Activated CD8-positive, alpha-beta memory T cell treated with anti-CD3 and anti-CD28 coated beads for 36 hours (primary cell): ENCODE data around the gene FAM228B. TPM values are rescaled to one million over a fixed set of nuclear protein-coding genes. Genes with fewer than 3 reads are reported as not detected.
"Not testable (repeated sequence)": the region's sequence is repeated elsewhere in the genome, so short reads cannot be mapped to it uniquely, and the experiment has no call there.

Experiments used
- CTCF ChIA-PET: fragments of 350-600 bp; sonication (Branson Sonifier 250); formaldehyde crosslinking; loops from one replicate; lab custom pipeline; 2021; ENCODE audit warnings: antibody characterized with exemption; lab: Charles Lee
- POLR2A ChIA-PET: fragments of 350-600 bp; sonication (Branson Sonifier 250); formaldehyde crosslinking; loops from one replicate; lab custom pipeline; 2021; ENCODE audit warnings: antibody characterized with exemption; lab: Charles Lee
- total RNA-seq, 2 experiments: library from RNA; stranded (reverse); gene quantifications; one replicate each; pipeline ENCODE4 v1.2.3, GENCODE V29; 2021

Gene FAM228B
- total RNA-seq, 2 experiments from 2014 or later: 4.2 TPM

DNA sequence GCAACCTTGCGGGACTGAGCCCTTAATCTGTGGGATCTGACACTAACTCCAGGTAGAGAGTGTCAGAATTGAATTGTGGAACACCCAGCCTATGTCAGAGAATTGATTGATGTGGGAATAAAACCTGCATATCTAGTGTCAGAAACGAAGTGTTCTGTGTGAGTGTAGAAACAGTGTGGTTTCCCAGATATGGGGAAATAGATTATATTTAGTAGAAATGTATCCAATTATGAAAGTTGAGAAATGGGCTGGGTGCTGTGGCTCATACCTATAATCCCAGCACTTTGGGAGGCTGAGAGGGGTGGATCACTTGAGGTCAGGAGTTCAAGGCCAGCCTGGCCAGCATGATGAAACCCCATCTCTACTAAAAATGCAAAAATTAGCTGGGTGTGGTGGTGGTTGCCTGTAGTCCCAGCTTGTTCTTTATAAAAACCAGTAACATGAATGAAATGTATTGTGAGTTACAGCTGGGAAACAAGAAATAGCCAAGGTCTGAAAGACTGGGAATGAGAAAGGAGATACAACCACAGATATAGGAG lies 34.4 kb upstream of the FAM228B start:
- ChIA-PET POLR2A (no interaction called here), CTCF (no interaction called here)

DNA sequence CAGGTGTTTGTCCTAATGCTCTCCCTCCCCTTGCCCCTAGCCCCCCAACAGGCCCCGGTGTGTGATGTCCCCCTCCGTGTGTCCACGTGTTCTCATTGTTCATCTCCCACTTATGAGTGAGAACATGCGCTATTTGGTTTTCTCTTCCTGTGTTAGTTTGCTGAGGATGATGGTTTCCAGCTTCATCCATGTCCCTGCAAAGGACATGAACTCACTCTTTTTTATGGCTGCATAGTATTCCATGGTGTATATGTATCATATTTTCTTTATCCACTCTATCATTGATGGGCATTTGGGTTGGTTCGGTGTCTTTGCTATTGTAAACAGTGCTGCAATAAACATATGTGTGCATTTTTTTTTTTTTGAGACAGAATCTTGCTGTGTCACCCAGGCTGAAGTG lies 30.0 kb upstream of the FAM228B start:
- POLR2A ChIA-PET, CTCF ChIA-PET: not testable (repeated sequence)

DNA sequence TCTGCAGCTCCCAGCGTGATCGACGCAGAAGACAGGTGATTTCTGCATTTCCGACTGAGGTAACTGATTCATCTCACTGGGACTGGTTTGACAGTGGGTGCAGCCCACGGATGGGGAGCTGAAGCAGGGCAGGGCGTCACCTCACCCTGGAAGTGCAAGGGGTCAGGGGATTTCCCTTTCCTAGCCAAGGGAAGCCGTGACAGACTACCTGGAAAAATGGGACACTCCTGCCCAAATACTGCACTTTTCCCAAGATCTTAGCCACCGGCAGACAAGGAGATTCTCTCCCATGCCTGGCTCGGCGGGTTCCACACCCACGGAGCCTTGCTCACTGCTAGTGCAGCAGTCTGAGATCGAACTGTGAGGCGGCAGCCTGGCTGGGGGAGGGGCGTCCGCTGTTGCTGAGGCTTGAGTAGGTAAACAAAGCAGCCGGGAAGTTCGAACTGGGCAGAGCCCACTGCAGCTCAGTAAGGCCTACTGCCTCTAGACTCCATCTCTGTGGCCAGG lies 28.0 kb upstream of the FAM228B start:
- CTCF ChIA-PET: not testable (repeated sequence)

DNA sequence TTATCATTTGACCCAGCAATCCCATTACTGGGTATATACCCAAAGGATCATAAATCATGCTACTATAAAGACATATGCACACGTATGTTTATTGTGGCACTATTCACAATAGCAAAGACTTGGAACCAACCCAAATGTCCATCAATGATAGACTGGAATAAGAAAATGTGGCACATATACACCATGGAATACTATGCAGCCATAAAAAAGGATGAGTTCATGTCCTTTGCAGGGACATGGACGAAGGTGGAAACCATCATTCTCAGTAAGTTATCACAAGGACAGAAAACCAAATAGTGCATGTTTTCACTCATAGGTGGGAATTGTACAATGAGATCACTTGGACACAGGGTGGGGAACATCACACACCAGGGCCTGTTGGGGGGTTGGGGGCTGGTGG lies 22.5 kb upstream of the FAM228B start:
- CTCF ChIA-PET, POLR2A ChIA-PET: not testable (repeated sequence)

More for the DNA sequence above, 28.0 kb upstream of the FAM228B start:
- POLR2A ChIA-PET: not testable (repeated sequence)

DNA sequence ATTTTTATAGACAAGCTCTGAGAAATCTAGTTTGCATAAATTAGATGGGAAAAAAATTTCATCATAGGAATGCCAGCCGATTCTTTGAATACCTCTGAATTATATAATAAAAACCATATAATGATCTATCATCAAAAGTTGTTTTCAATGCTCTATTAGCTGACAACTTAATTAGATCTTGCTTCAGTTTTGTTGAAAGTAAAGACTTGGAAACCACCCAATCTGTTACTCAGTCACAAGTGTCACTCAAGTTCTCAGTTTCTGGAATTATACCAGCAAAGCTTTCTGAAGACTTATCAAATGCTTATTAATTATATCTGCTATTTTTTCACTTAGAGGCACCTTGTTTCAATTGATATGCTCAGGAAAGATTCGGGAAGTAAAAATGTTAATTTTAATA lies 21.3 kb upstream of the FAM228B start:
- ChIA-PET POLR2A (no interaction called here), CTCF (interaction anchor here (0.6 kb wide), 1 partner anchor 159 kb away, joined by 5 read pairs; no protein-coding TSS in a partner anchor)

DNA sequence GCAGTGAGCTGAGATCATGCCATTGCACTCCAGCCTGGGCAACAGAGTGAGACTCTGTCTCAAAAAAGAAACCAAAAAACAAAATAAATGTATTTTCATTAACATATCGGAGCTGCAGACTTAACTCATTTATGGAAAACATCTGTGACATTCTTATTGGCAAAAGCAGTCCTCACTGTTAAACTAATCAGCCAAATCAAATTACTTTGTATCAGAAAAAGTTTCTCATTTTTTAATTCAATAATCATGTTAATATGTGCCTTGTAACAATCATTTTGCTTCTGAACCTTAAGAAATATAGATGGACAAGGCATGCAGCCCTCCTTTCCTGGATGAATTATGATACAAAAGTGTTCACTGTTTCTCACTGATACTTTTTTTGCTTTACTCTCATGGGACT lies 20.6 kb upstream of the FAM228B start:
- ChIA-PET POLR2A (no interaction called here), CTCF (no interaction called here)

DNA sequence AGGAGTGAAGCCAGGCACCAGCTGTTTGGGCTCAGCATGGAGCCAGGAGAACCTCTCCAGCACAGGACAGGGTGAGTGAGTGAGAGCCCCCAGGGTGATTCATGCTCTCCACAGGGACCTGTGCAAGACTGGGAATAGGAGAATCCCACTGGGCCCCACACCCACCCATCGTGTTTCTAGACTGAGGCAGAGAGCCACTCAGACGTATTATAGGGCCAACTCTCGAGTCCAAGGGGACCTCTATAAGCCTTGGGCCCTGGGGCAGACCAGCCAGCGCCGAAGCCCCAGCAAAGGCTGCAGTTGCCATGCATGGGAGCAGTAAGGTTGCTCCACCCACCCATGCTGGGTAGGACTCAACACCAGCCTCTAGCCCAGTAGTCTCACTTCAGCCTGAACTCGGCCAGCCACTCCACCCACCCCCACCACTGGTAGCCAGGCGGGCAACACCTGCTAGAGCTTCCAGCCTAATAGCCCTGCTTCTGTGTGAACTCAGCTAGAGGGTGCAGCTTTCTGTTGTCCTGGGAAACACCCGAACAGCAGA lies 19.1 kb upstream of the FAM228B start:
- ChIA-PET CTCF (interaction anchor here (1.8 kb wide), 1 partner anchor 20 kb away, joined by 7 read pairs; the partner anchor contains the start of gene TP53I3), POLR2A (no interaction called here)

DNA sequence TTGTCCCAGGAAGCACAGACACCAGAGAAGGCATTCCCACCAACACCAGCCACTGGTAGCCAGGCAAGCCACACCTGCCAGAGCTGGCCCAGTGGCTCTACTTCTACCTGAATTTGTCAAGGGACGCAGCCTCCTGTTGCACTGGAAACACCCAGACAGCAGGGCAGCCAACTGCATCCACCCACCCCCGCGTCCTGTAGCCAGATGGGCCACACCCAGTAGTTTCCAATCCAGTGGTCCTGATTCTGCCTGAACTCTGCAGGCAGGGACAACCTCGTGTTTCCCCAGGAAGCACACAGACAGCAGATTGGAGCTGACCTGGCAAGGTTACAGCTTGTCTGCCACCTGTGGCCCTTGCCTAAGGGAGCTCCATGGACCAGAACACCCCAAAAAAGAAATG lies 18.4 kb upstream of the FAM228B start:
- POLR2A ChIA-PET: no interaction called here
- CTCF ChIA-PET: interaction anchor here (1.8 kb wide), 1 partner anchor 20 kb away, joined by 7 read pairs; the partner anchor contains the start of gene TP53I3

DNA sequence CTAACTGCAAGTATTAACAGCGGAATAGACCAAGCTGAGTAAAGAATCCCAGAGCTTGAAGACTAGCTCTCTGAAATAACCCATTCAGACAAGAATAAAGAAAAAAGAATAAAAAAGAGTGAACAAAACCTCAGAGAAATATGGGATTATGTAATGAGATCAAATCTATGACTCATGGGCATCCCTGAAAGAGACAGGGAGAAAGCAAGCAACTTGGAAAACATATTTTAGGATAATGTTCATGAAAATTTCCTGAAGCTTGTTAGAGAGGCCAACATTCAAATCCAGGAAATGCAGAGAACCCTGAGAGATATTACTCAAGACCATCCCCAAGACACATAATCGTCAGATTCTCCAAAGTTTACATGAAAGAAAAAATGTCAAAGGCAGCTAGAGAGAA lies 17.5 kb upstream of the FAM228B start:
- POLR2A ChIA-PET: no interaction called here

DNA sequence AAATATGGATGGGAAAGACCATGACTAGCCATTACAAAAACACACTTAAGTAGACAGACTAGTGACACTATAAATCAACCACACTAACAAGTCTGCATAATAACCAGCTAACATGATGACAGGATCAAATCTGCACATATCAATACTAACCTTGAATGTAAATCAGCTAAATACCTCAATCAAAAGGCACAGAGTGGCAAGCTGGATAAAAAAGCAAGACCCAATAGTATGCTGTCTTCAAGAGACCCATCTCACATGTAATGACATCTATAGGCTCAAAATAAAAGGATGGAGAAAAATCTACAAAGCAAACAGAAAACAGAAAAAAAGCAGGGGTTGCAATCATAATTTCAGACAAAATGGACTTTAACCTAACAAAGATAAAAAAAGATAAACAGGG lies 16.5 kb upstream of the FAM228B start:
- CTCF ChIA-PET: no interaction called here

More for the DNA sequence above, 17.5 kb upstream of the FAM228B start:
- CTCF ChIA-PET: interaction anchor here (1.8 kb wide), 1 partner anchor 21 kb away, joined by 7 read pairs; the partner anchor contains the start of gene TP53I3

DNA sequence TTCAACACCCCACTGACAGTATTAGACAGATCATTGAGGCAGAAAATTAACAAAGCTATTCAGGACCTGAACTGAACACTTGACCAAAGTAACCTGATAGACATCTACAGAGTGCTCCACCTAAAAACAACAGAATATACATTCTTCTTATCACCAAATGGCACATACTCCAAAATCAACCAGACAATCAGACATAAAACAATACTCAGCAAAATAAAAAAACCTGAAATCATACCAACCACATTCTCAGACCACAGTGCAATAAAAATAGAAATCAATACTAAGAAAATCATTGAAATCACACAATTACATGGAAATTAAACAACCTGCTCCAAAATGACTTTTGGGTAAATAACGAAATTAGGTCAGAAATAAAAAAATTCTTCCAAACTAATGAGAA lies 15.9 kb upstream of the FAM228B start:
- CTCF ChIA-PET: no interaction called here
- POLR2A ChIA-PET: no interaction called here

More for the DNA sequence above, 16.5 kb upstream of the FAM228B start:
- POLR2A ChIA-PET: no interaction called here

DNA sequence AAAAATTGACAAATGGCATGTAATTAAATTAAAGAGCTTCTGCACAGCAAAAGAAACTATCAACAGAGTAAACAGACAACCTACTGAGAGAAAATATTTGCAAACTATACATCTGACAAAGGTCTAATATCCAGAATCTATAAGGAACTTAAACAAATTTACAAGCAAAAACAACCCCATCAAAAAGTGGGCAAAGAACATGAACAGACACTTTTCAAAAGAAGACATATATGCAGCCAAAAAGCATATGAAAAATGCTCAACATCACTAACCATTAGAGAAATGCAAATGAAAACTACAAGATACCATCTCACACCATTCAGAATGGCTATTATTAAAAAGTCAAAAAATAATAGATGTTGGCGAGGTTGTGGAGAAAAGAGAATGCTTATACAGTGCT lies 13.8 kb upstream of the FAM228B start:
- POLR2A ChIA-PET, CTCF ChIA-PET: not testable (repeated sequence)

DNA sequence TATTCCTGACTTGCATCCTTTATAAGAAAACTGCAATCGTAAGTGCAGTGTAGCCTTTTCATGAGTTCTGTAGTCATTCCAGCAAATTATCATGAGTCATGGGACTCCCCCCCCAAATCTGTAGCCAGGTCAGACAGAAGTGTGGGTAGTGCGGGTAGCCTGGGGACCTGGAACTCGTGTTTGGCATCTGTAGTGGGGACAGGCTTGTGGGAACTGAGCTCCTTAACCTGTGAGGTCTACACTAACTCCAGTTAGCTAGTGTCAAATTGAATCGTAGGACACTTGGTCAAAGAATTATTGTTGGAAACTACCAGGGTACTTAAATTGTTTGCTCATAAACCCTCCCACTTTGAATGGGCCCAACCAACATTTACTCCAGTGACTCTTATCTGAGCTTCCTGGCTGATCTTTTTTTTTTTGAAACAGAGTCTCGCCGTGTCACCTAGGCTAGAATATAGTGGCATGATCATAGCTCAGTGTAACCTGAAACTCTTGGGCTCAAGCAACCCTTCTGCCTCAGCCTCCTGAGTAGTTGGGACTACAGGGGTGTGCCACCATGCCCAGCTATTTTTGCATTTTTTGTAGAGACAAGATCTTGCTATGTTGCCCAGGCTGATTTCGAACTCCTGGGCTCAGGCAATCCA lies 12.5 kb upstream of the FAM228B start:
- POLR2A ChIA-PET: no interaction called here
- CTCF ChIA-PET: interaction anchor here (1.3 to 1.4 kb wide), 2 partner anchors 27 to 53 kb away, joined by 5 to 6 read pairs; partner anchors contain the start of gene TP53I3

DNA sequence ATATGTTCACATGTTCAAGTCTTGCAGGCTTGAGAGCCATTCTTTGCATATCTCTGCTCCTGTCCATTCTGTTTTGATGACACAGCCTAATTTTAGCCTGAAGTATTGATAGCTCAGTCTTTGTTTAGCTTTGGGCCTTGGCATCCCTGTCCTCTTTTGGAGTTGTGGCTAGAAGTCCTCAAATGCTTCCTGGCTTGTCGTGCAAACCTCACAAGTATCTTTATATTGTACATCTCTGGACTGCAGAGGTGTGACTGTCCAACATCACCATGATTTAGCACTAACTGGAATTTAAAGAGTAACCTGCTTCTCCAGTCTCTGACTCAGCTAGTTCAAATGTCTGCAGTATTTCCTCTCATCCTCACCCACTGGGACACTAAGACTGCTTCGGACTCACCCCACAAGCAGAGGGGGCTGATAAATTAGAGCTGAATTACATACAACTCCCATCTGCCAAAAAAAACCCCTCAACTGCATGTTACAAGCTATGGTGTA lies 11.8 kb upstream of the FAM228B start:
- CTCF ChIA-PET: interaction anchor here (1.3 to 1.4 kb wide), 2 partner anchors 27 to 53 kb away, joined by 5 to 6 read pairs; partner anchors contain the start of gene TP53I3
- POLR2A ChIA-PET: no interaction called here

DNA sequence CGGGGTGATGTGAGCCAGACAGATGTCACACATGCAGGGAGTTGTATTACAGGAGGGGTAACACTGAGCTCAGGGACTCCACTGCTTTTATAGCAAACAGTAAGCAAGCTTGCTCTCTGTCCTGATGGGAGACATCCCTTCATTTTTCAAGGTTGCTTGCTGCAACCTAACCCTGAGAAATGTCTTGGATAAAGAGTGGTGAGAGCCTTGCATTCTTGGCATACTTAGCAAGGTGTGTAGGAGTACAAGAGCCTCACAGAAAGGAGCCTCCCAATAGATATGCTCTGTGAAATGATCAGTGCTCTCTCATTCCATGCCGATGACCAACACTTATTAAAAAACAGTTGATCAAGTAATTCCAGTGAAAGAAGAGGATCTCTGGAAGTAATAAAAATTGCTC lies 8.2 kb upstream of the FAM228B start:
- CTCF ChIA-PET: no interaction called here
- POLR2A ChIA-PET: no interaction called here

DNA sequence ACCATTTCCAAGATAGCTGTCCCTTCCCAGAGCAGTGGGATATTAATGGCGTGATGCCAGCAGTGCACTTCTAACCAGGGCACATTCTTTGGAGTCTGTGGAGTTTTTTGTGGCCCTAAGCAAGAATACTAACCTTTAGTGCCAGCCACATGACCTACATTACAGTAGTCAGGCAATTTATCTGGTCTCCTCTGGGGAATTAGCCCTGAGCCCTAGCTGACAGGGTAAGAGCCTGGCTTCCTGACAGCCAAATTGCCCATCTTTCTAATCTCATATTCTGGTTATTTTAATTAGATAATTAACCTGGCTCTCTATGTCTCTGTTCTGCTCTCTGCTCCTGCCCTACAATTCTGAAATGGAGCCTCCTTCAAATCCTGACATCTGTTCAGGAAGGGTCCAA lies 5.4 kb upstream of the FAM228B start:
- POLR2A ChIA-PET: no interaction called here

DNA sequence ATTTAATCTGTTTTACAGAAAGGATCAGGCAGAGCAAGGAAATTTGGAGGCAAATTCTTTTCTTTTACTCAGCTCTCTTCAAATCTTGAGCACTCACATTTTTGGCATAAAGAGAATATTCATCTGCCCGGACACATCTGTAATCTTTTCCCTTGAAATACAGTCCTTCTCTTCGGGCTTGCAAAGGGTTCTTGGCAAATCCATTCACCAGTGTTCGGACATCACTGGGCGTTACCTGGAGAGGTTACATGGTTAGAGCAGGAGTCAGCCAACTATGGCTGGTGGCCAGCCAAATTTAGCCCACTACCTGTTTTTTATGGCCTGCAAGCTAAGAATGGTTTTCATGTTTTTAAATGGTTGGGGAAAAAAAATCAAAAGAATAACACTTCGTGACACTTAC lies 2.2 kb upstream of the FAM228B start:
- ChIA-PET POLR2A (interaction anchor here (0.6 kb wide), 1 partner anchor 256 kb away, joined by 4 read pairs; no protein-coding TSS in a partner anchor), CTCF (interaction anchor here (1.3 kb wide), 1 partner anchor 37 kb away, joined by 5 read pairs; the partner anchor contains the start of gene TP53I3)

More for the DNA sequence above, 5.4 kb upstream of the FAM228B start:
- CTCF ChIA-PET: interaction anchor here (0.6 kb wide), 1 partner anchor 156 kb away, joined by 4 read pairs; no protein-coding TSS in a partner anchor

DNA sequence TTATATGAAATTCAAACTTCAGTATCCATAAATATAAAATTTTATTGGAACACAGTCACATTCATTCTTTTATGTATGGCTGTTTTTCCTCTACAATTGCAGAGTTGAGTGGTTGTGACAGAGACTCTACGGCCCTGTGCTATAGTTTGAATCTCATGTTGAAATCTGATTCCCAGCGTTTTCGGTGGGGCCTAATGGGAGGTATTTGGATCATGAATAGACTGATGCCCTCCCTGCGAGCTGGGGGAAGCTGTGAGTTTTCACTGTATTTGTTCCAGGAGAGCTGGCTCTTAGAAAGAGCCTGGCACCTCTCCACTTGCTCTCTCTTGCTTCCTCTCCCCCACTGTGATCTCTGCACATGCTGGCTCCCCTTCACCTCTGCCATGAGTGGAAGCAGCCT lies 1.8 kb upstream of the FAM228B start:
- CTCF ChIA-PET: interaction anchor here (1.3 kb wide), 1 partner anchor 37 kb away, joined by 5 read pairs; the partner anchor contains the start of gene TP53I3
- POLR2A ChIA-PET: no interaction called here

DNA sequence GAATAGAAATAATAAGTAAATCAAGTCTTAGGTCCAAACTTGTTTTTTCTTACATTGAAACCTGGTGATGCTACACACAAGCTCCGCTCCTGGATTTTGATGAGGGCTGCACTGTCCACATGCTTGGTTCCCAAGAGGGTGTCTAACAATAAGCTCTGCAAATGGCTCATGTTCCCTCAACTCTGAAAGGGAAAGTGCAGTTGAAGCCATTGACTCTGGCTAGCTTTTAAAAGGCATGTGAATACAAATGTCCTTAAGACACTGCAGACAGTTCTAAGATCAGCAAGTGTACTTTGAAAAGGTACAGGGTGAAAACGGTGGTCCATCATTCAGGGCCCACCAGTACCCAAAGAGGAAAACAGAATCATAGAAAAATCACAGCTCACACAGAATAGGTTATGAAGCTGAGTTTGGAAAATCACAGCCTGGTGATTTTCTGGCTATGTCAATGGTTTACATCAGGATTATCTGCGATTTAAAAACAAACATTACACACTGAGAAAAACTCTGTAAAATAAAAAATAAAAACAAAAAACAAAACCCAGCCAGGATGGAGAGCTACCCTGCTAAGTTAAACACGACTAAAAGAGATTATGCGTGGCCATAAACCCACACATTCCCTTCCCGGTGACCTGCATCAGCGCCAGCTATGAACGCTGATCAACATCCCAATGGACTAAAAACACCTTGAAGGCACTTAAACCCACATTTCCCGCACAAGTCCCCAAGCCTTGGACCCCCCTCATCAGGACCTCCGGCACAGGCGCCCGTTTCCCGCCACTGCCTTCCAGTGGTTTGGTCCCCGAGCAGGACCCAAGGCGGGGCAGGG lies 689 bp upstream of the FAM228B start:
- CTCF ChIA-PET: interaction anchor here (0.5 to 1.3 kb wide), 3 partner anchors 38 to 192 kb away, joined by 4 to 5 read pairs (median 4); partner anchors contain the start of gene TP53I3
- POLR2A ChIA-PET: interaction anchor here (0.5 kb wide), 1 partner anchor 174 kb away, joined by 3 read pairs; no protein-coding TSS in a partner anchor
